Spleen (tissue), 11 donors: ENCODE measurements around the gene VPS72. TPM values are rescaled to one million over a fixed set of nuclear protein-coding genes. Genes with fewer than 3 reads are reported as not detected.

Experiments used
- DNase-seq: peaks from one replicate; pipeline ENCODE4 v3.0.0-alpha.2; 2020
- H3K27ac ChIP-seq, 8 donors: fragments of 200-600 bp; sonication (generic) in 7 of 8; 1 replicate in 4 of 8; 2 replicates in 4 of 8; pipeline versions ENCODE4 v1.5.0 to v1.8.0; 2016 to 2021; ENCODE audit warnings: inconsistent platforms in 4 of 8, mild to moderate bottlenecking in 4 of 8, moderate library complexity in 1 of 8
- H3K27me3 ChIP-seq, 7 donors: fragments of 200-600 bp; sonication (generic) in 6 of 7; replicated peaks in 1 of 7; 1 replicate in 4 of 7; 2 replicates in 3 of 7; pipeline versions ENCODE4 v1.5.0 to v1.8.0; 2016 to 2021; ENCODE audit warnings: inconsistent platforms in 3 of 7, mild to moderate bottlenecking in 1 of 7
- H3K36me3 ChIP-seq, 6 donors: fragments of 200-600 bp; sonication (generic) in 5 of 6; 1 replicate in 4 of 6; 2 replicates in 2 of 6; pipeline versions ENCODE4 v1.5.0 to v1.8.0; 2016 to 2021; ENCODE audit warnings: inconsistent platforms in 2 of 6
- H3K4me1 ChIP-seq, 6 donors: fragments of 200-600 bp; sonication (generic) in 5 of 6; 1 replicate in 3 of 6; 2 replicates in 3 of 6; pipeline versions ENCODE4 v1.5.0 to v1.8.0; 2016 to 2021; ENCODE audit warnings: inconsistent platforms in 3 of 6
- H3K4me3 ChIP-seq, 8 donors: fragments of 200-600 bp; sonication (generic) in 7 of 8; 1 replicate in 4 of 8; 2 replicates in 4 of 8; pipeline versions ENCODE4 v1.5.0 to v1.8.0; 2016 to 2021; ENCODE audit warnings: inconsistent platforms in 4 of 8, mild to moderate bottlenecking in 4 of 8, moderate library complexity in 2 of 8
- H3K9me3 ChIP-seq, 8 donors: fragments of 200-600 bp; sonication (generic) in 7 of 8; 1 replicate in 4 of 8; 2 replicates in 4 of 8; pipeline versions ENCODE4 v1.5.0 to v1.8.0; 2016 to 2021; ENCODE audit warnings: inconsistent platforms in 4 of 8
- CTCF ChIP-seq, 11 experiments: fragments of 200-600 bp in 7 of 11; fragments of 450-650 bp in 4 of 11; sonication (generic) in 4 of 11; IDR thresholded peaks in 8 of 11; conservative IDR thresholded peaks in 3 of 11; 1 replicate in 7 of 11; 2 replicates in 4 of 11; pipeline versions ENCODE4 v1.4.0 to v1.8.0; 2016 to 2021; ENCODE audit warnings: antibody characterized with exemption in 11 of 11, inconsistent platforms in 4 of 11, mild to moderate bottlenecking in 1 of 11
- POLR2A ChIP-seq, 3 donors: fragments of 450-650 bp; IDR thresholded peaks; one replicate each; pipeline ENCODE4 v1.5.1; 2017; ENCODE audit warnings: antibody characterized with exemption in 3 of 3, mild to moderate bottlenecking in 1 of 3
- POLR2AphosphoS5 ChIP-seq, 3 donors: sonication (generic); formaldehyde crosslinking; IDR thresholded peaks; one replicate each; pipeline ENCODE4 v1.5.1; 2017; ENCODE audit warnings: antibody characterized with exemption in 3 of 3
- WGBS, 5 donors: extraction: QIAGEN DNeasy Blood & Tissue Kit in 3 of 5; methylation state at CpG; one replicate each; pipeline versions ENCODE4 v1.1.5 to v1.1.7; 2013 to 2018; 5-methylcytosine and 5-hydroxymethylcytosine counted together
- intact Hi-C: fragments of 100-400 bp; cut with DNase I; formaldehyde crosslinking; loops from one replicate; pipeline ENCODE4 v1.15.0; 2023; ENCODE audit warnings: low total_unique reads
- polyA plus RNA-seq, 3 donors: library from polyadenylated mRNA; stranded (reverse); fragments of 200-250 nt; gene quantifications; one replicate each; pipeline ENCODE4 v1.2.1, GENCODE V29; 2013
- total RNA-seq, 7 donors: library from RNA; depleted of rRNA in 3 of 7; stranded (reverse); fragments of >200 nt in 3 of 7; fragmentation: NEBNext Ultra II Directional in 4 of 7; extraction: Animal tissue kit (Norgen Biotek cat#: 25700) in 4 of 7; gene quantifications; one replicate each; pipeline versions ENCODE4 v1.1.0 to v1.2.1, GENCODE V29; 2016 to 2021
- donor health status: healthy with polysubstance abuse.
- donor health status: DM: no; HTN: no; CAD: no; lungs with moderate emphysema.
- donor health status: DM: no; HTN: no; CAD: no.
- donor health status: Bipolar disorder and iron deficiency.
- donor health status: healthy.
- donor health status: DM: no; HTN: no; CAD: no.
- donor health status: DM: yes; HTN: yes; CAD: no.

Gene VPS72
- total and polyA plus RNA-seq, 10 donors, result 23.1 to 43.1 (median 31.2) TPM

DNA sequence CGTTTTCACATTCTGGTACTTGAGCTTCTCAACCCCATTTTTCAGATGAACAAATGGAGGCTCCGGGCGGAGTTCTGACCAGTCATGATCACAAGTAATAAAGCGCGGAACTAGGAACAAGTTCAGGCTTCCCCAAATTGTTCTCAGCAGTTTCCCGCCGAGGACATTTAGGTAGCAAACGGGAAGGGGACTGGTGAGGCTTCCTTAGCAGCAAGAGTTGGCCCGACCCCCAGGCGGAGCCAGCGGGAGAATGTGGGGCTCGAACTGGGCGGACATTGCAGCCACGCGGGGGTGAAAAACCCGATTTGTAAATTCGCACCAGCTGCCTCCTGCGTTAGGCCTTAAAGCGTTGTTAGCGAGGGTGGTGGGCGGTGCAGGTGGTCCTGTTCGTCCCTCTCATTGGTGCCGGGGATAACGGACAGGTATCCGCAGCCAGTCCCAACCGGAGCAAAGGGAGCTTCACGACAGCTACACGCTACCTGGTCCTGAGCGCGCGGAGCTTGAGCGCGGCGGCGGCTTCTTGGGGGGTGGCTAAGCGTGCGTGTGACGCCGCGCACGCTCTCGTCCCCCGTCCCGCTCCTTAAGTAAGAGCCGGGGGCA, 58.9 kb downstream of the VPS72 start:
- TF ChIP-seq POLR2AphosphoS5 (IDR thresholded peaks at IDR 0.05) (peak; percentile 45 to 76 (median 66)), POLR2A (IDR thresholded peaks at IDR 0.05) (no peak), CTCF (IDR thresholded peaks at IDR 0.05 in 8 of 11, conservative IDR thresholded peaks at IDR 0.05 in 3 of 11) (no peak)
- Histone ChIP-seq H3K4me1 (peaks cover 0 to 23% (median 15%) of the 10 kb centered on the region in 6 donors), H3K27ac (peak overlapping the region in 5 of 8 donors; percentile 40 to 66 (median 59)), H3K4me3 (peak overlapping the region; percentile 3 to 65 (median 37)), H3K36me3 (no peaks in the 10 kb centered on the region), H3K9me3 (no peaks in the 10 kb centered on the region), H3K27me3 (no peaks in the 10 kb centered on the region)
- intact Hi-C loops, result no loop called here
- peak; percentile 89 for DNase-seq
- 3 to 15% (median 5%) methylated on average over 20 to 45 of the region's 45 CpGs for WGBS, 5 donors

DNA sequence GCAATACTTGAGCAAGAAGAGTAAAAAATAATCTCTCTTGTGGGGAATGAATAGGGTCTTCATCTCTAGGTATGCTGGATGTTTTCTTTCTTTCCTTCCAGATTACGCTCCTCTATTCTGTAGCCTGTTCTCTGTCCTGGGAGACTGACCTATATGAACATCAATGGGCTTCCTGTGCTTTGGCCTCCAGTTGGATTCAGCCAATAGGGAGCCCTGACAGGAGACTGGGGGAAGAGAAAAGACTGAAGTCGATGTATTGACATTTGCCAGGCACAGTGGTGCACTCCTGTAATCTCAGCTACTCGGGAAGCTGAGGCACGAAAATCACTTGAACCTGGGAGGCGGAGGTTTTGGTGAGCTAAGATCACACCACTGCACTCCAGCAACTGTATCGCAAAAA, 61.2 kb downstream of the VPS72 start:
- no peak for DNase-seq
- peaks cover 0 to 14% (median 0%) of the 10 kb centered on the region in 6 donors for H3K36me3 ChIP-seq
- no peaks in the 10 kb centered on the region for H3K9me3 ChIP-seq
- WGBS, 5 donors, result 84 to 89% (median 87%) methylated on average over 6 of the region's 6 CpGs
- TF ChIP-seq POLR2AphosphoS5 (IDR thresholded peaks at IDR 0.05) (no peak), POLR2A (IDR thresholded peaks at IDR 0.05) (no peak), CTCF (IDR thresholded peaks at IDR 0.05 in 8 of 11, conservative IDR thresholded peaks at IDR 0.05 in 3 of 11) (no peak)
- H3K27ac ChIP-seq, result no peak overlapping the region
- no peaks in the 10 kb centered on the region for H3K27me3 ChIP-seq
- no peak overlapping the region for H3K4me3 ChIP-seq
- H3K4me1 ChIP-seq, result peaks cover 0 to 23% (median 15%) of the 10 kb centered on the region in 6 donors
- intact Hi-C loops, result no loop called here

Other genes with a start within 250 kb of the VPS72 start
- gene CERS2, start 215.4 kb downstream of the VPS72 start, total RNA-seq, result 100 to 1,000 TPM in 3 of 7 donors, 10 to 100 TPM in 4; 71.8 to 128 (median 98.1) TPM
- gene CERS2, start 215.4 kb downstream of the VPS72 start, polyA plus RNA-seq, result 10 to 100 TPM; 63.4 to 69.9 (median 65.1) TPM
- under 1 TPM in 5 of 7 donors, not detected in 2; 0.13 to 0.92 (median 0.51) TPM for gene ANXA9, start 207.9 kb downstream of the VPS72 start, total RNA-seq
- gene ANXA9, start 207.9 kb downstream of the VPS72 start, polyA plus RNA-seq, result under 1 TPM; 0.12 to 0.32 (median 0.22) TPM
- 10 to 100 TPM; 23.8 to 51.1 (median 31.4) TPM for gene MINDY1, start 183.3 kb downstream of the VPS72 start, total RNA-seq
- 10 to 100 TPM in 1 of 3 donors, 1 to 10 TPM in 2; 3.3 to 10.4 (median 3.9) TPM for gene MINDY1, start 183.3 kb downstream of the VPS72 start, polyA plus RNA-seq
- gene PRUNE1, start 181.7 kb downstream of the VPS72 start, total RNA-seq, result 10 to 100 TPM; 15.7 to 22.6 (median 17.7) TPM
- 10 to 100 TPM in 1 of 3 donors, 1 to 10 TPM in 2; 9.2 to 12.8 (median 9.9) TPM for gene PRUNE1, start 181.7 kb downstream of the VPS72 start, polyA plus RNA-seq
- 1 to 10 TPM in 3 of 7 donors, under 1 TPM in 4; 0.33 to 1.4 (median 0.77) TPM for gene BNIPL, start 153.6 kb downstream of the VPS72 start, total RNA-seq
- under 1 TPM; 0.50 to 0.85 (median 0.61) TPM for gene BNIPL, start 153.6 kb downstream of the VPS72 start, polyA plus RNA-seq
- gene C1orf56, start 142.4 kb downstream of the VPS72 start, total RNA-seq, result 1 to 10 TPM; 1.8 to 5.5 (median 3.4) TPM
- 1 to 10 TPM; 1.4 to 2.8 (median 2.6) TPM for gene C1orf56, start 142.4 kb downstream of the VPS72 start, polyA plus RNA-seq
- gene CDC42SE1, start 130.6 kb downstream of the VPS72 start, total RNA-seq, result 100 to 1,000 TPM; 158 to 245 (median 208) TPM
- 10 to 100 TPM; 57.0 to 75.4 (median 72.6) TPM for gene CDC42SE1, start 130.6 kb downstream of the VPS72 start, polyA plus RNA-seq
- 1 to 10 TPM in 4 of 7 donors, under 1 TPM in 3; 0.50 to 2.6 (median 1.1) TPM for gene MLLT11, start 129.8 kb downstream of the VPS72 start, total RNA-seq
- under 1 TPM; 0.52 to 0.91 (median 0.61) TPM for gene MLLT11, start 129.8 kb downstream of the VPS72 start, polyA plus RNA-seq
- 10 to 100 TPM; 12.3 to 22.8 (median 17.5) TPM for gene GABPB2, start 119.4 kb downstream of the VPS72 start, total RNA-seq
- 1 to 10 TPM; 3.0 to 7.1 (median 3.9) TPM for gene GABPB2, start 119.4 kb downstream of the VPS72 start, polyA plus RNA-seq
- gene SEMA6C, start 43.6 kb downstream of the VPS72 start, total RNA-seq, result 1 to 10 TPM; 2.0 to 9.4 (median 4.1) TPM
- gene SEMA6C, start 43.6 kb downstream of the VPS72 start, polyA plus RNA-seq, result 1 to 10 TPM; 3.2 to 5.8 (median 4.4) TPM
- gene TNFAIP8L2, start 33.5 kb downstream of the VPS72 start, total RNA-seq, result 10 to 100 TPM; 26.3 to 48.0 (median 35.3) TPM
- 10 to 100 TPM; 58.8 to 63.4 (median 61.9) TPM for gene TNFAIP8L2, start 33.5 kb downstream of the VPS72 start, polyA plus RNA-seq
- gene LYSMD1, start 24.3 kb downstream of the VPS72 start, total RNA-seq, result 10 to 100 TPM in 1 of 7 donors, 1 to 10 TPM in 6; 3.7 to 10.0 (median 4.6) TPM
- 1 to 10 TPM; 2.5 to 4.8 (median 2.8) TPM for gene LYSMD1, start 24.3 kb downstream of the VPS72 start, polyA plus RNA-seq
- gene SCNM1, start 24.1 kb downstream of the VPS72 start, total RNA-seq, result 10 to 100 TPM; 36.2 to 63.5 (median 41.5) TPM
- 10 to 100 TPM; 64.9 to 96.2 (median 74.6) TPM for gene SCNM1, start 24.1 kb downstream of the VPS72 start, polyA plus RNA-seq
- 1 to 10 TPM in 1 of 7 donors, under 1 TPM in 3, not detected in 3; 0.60 to 2.0 (median 0.86) TPM for gene TMOD4, start 14.2 kb downstream of the VPS72 start, total RNA-seq
- gene TMOD4, start 14.2 kb downstream of the VPS72 start, polyA plus RNA-seq, result under 1 TPM; 0.44 to 0.99 (median 0.76) TPM
- gene PIP5K1A, start 8.4 kb upstream of the VPS72 start, total RNA-seq, result 10 to 100 TPM; 48.0 to 83.6 (median 60.6) TPM
- gene PIP5K1A, start 8.4 kb upstream of the VPS72 start, polyA plus RNA-seq, result 10 to 100 TPM; 12.8 to 23.7 (median 16.5) TPM
- 100 to 1,000 TPM in 5 of 7 donors, 10 to 100 TPM in 2; 90.8 to 157 (median 121) TPM for gene PSMD4, start 64.5 kb upstream of the VPS72 start, total RNA-seq
- gene PSMD4, start 64.5 kb upstream of the VPS72 start, polyA plus RNA-seq, result 100 to 1,000 TPM; 149 to 180 (median 156) TPM
- 10 to 100 TPM; 27.3 to 46.6 (median 33.4) TPM for gene ZNF687, start 92.1 kb upstream of the VPS72 start, total RNA-seq
- gene ZNF687, start 92.1 kb upstream of the VPS72 start, polyA plus RNA-seq, result 10 to 100 TPM in 1 of 3 donors, 1 to 10 TPM in 2; 9.1 to 17.7 (median 9.8) TPM
- gene PI4KB, start 137.2 kb upstream of the VPS72 start, total RNA-seq, result 10 to 100 TPM; 63.7 to 85.4 (median 69.5) TPM
- gene PI4KB, start 137.2 kb upstream of the VPS72 start, polyA plus RNA-seq, result 10 to 100 TPM; 25.6 to 41.4 (median 30.8) TPM
- 10 to 100 TPM; 75.9 to 96.1 (median 92.2) TPM for gene RFX5, start 157.1 kb upstream of the VPS72 start, total RNA-seq
- 10 to 100 TPM; 30.8 to 57.8 (median 40.3) TPM for gene RFX5, start 157.1 kb upstream of the VPS72 start, polyA plus RNA-seq
- gene SELENBP1, start 182.5 kb upstream of the VPS72 start, total RNA-seq, result 100 to 1,000 TPM in 2 of 7 donors, 10 to 100 TPM in 5; 56.1 to 114 (median 90.3) TPM
- 10 to 100 TPM; 17.3 to 77.8 (median 47.5) TPM for gene SELENBP1, start 182.5 kb upstream of the VPS72 start, polyA plus RNA-seq
- 100 to 1,000 TPM; 184 to 219 (median 201) TPM for gene PSMB4, start 209.4 kb upstream of the VPS72 start, total RNA-seq
- gene PSMB4, start 209.4 kb upstream of the VPS72 start, polyA plus RNA-seq, result 100 to 1,000 TPM; 320 to 371 (median 354) TPM